ENCODE results near the gene HSBP1L1. TPM values are rescaled to one million over a fixed set of nuclear protein-coding genes. Genes with fewer than 3 reads are reported as not detected.
"Not testable (repeated sequence)": the region's sequence is repeated elsewhere in the genome, so short reads cannot be mapped to it uniquely, and the experiment has no call there.

Gene HSBP1L1
- polyA plus RNA-seq, 1 of the 3 experiments (the other 2 are of a cell fraction) = 7.4 TPM

GRCh38 chr18:80009661-80010550 is 45.5 kb downstream of the HSBP1L1 start (continued):
- TF ChIP-seq CTCF (IDR thresholded peaks at IDR 0.05) (no peak), USF2 (IDR thresholded peaks at IDR 0.05; ENCODE audit: borderline replicate concordance, low read depth, low read length) (no peak), CHD2 (IDR thresholded peaks at IDR 0.05; ENCODE audit: low read length, partially characterized antibody) (no peak), RFX5 (IDR thresholded peaks at IDR 0.05; ENCODE audit: low read length) (no peak), RCOR1 (IDR thresholded peaks at IDR 0.05; ENCODE audit: low read length) (no peak), RAD21 (IDR thresholded peaks at IDR 0.05; ENCODE audit: low read length) (no peak), SIN3A (IDR thresholded peaks at IDR 0.05; ENCODE audit: borderline replicate concordance, low read depth, low read length) (no peak), FOXM1 (IDR thresholded peaks at IDR 0.05; ENCODE audit: low read depth) (no peak), POLR2AphosphoS5 (IDR thresholded peaks at IDR 0.05; ENCODE audit: low read depth, low read length) (0 out of 2 replicates have a peak, but pooled peaks have one; percentile 27), SMC3 (IDR thresholded peaks at IDR 0.05; ENCODE audit: low read depth, low read length) (no peak), MEF2A (IDR thresholded peaks at IDR 0.05; ENCODE audit: borderline replicate concordance, low read depth) (no peak), NFIC (IDR thresholded peaks at IDR 0.05; ENCODE audit: borderline replicate concordance) (peak; percentile 96)

GRCh38 chr18:80010551-80010906 is 46.1 kb downstream of the HSBP1L1 start:
- H3K9me2 ChIP-seq = no peaks in the 10 kb centered on the region
- no peaks in the 10 kb centered on the region for H3K79me2 ChIP-seq (ENCODE audit: insufficient read depth)
- H3K9ac ChIP-seq = peak overlapping the region; percentile 20
- no peak overlapping the region for H2AFZ ChIP-seq (ENCODE audit: low read depth)
- no peak for TF ChIP-seq TEAD4 (IDR thresholded peaks at IDR 0.05; ENCODE audit: borderline replicate concordance, insufficient read depth)
- TF ChIP-seq EZH2phosphoT487 (IDR thresholded peaks at IDR 0.05; ENCODE audit: borderline replicate concordance, low read depth) = no peak
- TF ChIP-seq USF1 (IDR thresholded peaks at IDR 0.05; ENCODE audit: borderline replicate concordance, low read depth) = no peak
- 44% methylated on average over 4 of the region's 5 CpGs for WGBS (ENCODE audit: low lambda C conversion rate)
- DNase-seq = no peak
- ChIA-PET CTCF (interaction anchor here (0.7 kb wide), 1 partner anchor 668 kb away, joined by 3 read pairs; no protein-coding TSS in a partner anchor), POLR2A (no interaction called here)
- H3K4me1 ChIP-seq (ENCODE audit: control insufficient read depth in 1 of 2, insufficient read depth in 2 of 2, low read depth in 1 of 2, low read length in 1 of 2) = peaks cover 0 to 10% of the 10 kb centered on the region in 2 experiments; a peak in 1 of 4 replicates
- no peaks in the 10 kb centered on the region for H3K9me3 ChIP-seq
- H3K36me3 ChIP-seq (replicated peaks in 1 of 2; ENCODE audit: control insufficient read depth in 1 of 2, insufficient read depth in 2 of 2, low read length in 1 of 2) = no peaks in the 10 kb centered on the region
- no peak overlapping the region for H3K4me3 ChIP-seq (ENCODE audit: low read depth in 2 of 2, low read length in 1 of 2)
- peak overlapping the region; percentile 43 for H3K4me2 ChIP-seq
- H3F3A ChIP-seq (replicated peaks; ENCODE audit: insufficient read depth) = peaks cover 13% of the 10 kb centered on the region
- H3K27me3 ChIP-seq (ENCODE audit: insufficient read depth) = no peaks in the 10 kb centered on the region
- H3K27ac ChIP-seq (ENCODE audit: low read depth in 2 of 2, low read length in 1 of 2) = peak overlapping the region; percentile 67 to 80
- H4K20me1 ChIP-seq (ENCODE audit: insufficient read depth) = no peaks in the 10 kb centered on the region

- H3K4me3 ChIP-seq (ENCODE audit: low read depth in 2 of 2, low read length in 1 of 2); H3K79me2 ChIP-seq (ENCODE audit: insufficient read depth); H3K4me2 ChIP-seq; DNase-seq; H2AFZ ChIP-seq (ENCODE audit: low read depth); H3K9ac ChIP-seq; H3K4me1 ChIP-seq (ENCODE audit: control insufficient read depth in 1 of 2, insufficient read depth in 2 of 2, low read depth in 1 of 2, low read length in 1 of 2); H3K36me3 ChIP-seq (replicated peaks in 1 of 2; ENCODE audit: control insufficient read depth in 1 of 2, insufficient read depth in 2 of 2, low read length in 1 of 2); CTCF ChIA-PET; H3K27me3 ChIP-seq (ENCODE audit: insufficient read depth); POLR2A ChIA-PET; H3K27ac ChIP-seq (ENCODE audit: low read depth in 2 of 2, low read length in 1 of 2); H4K20me1 ChIP-seq (ENCODE audit: insufficient read depth); H3K9me2 ChIP-seq; H3K9me3 ChIP-seq: not testable (repeated sequence)
- peaks cover 13% of the 10 kb centered on the region for H3F3A ChIP-seq (replicated peaks; ENCODE audit: insufficient read depth)
- 88% methylated on average over 14 of the region's 14 CpGs for WGBS (ENCODE audit: low lambda C conversion rate)
Observed at GRCh38 chr18:80011496-80012137, 47.2 kb downstream of the HSBP1L1 start.
